GM18951 (cell line): ENCODE results near the gene SMAD3.
A peak's percentile ranks its signal among the peaks of the same experiment; 100 is the strongest.

Source experiments
- POLR2A ChIP-seq: IDR thresholded peaks from 4 replicates; pipeline ENCODE4 v1.6.1; 2011; ENCODE audit warnings: mild to moderate bottlenecking; ENCODE audit not compliant: insufficient read length, insufficient read depth; ENCODE audit errors: extremely low read depth
- in situ Hi-C: fragments of 300-500 bp; cut with MboI; formaldehyde crosslinking; loops from one replicate; pipeline ENCODE4 v1.12.0; 2022; ENCODE audit warnings: low sequenced_read_pairs, mixed read lengths, inconsistent platforms; ENCODE audit not compliant: unreplicated experiment

SMAD3 gene

GRCh38 chr15:67061811-67062368, 3.5 kb upstream of the SMAD3 start:
- in situ Hi-C loops: no loop called here
- TF ChIP-seq POLR2A: no peak

DNA sequence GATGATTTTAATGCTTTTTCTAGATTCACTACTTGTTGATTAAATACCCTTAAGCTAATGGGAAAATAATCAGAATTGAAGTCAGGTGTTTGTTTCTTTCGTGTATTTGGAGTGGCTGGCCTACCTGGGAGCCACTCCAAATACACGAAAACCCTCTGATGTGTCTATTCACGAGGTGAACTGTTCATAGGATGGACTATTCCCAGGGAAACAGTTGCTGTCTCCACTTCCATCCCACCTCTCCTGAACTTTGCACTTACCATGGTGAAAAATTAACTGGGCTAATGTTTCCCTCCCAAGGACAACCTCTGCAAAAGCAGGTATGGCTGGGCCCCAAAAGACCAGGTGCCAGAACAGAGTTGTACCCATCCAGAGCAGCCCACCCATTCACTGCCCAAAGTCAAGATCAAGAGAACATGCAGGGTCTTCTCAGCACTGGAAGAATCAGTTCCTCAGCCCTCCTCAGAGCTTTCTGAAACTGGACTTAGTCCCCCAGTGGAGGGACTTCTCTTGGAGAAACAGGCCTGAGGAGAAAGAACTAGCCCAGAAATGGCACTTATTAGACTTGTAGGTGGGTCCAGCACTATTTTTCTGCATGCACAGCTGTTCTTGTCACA, 2.9 kb upstream of the SMAD3 start:
- in situ Hi-C loops: no loop called here

GRCh38 chr15:67063689-67064606, 1.5 kb upstream of the SMAD3 start:
- TF ChIP-seq POLR2A: no peak
- in situ Hi-C loops: no loop called here

More for the DNA sequence above, 2.9 kb upstream of the SMAD3 start:
- TF ChIP-seq POLR2A: no peak

- no peak for TF ChIP-seq POLR2A
- in situ Hi-C loops: no loop called here
Measured at GRCh38 chr15:67064607-67065530, 533 bp upstream of the SMAD3 start.

DNA sequence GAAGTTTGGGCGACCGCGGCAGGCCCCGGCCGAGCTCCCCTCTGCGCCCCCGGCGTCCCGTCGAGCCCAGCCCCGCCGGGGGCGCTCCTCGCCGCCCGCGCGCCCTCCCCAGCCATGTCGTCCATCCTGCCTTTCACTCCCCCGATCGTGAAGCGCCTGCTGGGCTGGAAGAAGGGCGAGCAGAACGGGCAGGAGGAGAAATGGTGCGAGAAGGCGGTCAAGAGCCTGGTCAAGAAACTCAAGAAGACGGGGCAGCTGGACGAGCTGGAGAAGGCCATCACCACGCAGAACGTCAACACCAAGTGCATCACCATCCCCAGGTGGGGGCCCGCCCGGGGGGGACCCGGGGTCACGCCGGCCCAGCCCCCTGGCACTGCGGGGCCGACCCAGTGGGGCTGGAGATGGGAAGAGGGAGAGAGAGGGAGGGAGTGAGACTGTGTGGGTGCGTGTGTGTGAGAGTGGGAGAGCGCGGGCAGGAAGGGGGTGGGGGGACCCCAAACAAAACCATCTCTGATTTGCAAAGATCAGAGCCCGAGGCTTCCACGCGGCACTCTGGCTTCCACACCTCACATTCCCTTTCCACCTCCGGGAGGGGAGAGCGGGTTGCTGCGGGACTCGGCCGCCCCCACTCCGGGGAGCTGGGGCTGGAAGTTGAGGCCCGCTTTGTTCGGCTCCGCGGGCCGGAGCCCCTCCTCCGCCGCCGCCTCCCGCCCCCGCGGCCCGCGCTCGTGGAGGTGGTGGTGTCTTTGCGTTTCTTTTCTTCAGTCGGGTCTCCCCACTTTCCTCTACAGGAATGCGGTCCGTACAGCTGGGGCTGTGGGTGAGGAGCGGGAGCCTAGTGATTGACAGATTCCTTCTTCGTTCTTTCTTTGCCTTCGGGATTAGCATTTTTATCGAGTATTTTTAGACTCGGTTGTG, 898 bp downstream of the SMAD3 start:
- TF ChIP-seq POLR2A: no peak
- in situ Hi-C loops: no loop called here

DNA sequence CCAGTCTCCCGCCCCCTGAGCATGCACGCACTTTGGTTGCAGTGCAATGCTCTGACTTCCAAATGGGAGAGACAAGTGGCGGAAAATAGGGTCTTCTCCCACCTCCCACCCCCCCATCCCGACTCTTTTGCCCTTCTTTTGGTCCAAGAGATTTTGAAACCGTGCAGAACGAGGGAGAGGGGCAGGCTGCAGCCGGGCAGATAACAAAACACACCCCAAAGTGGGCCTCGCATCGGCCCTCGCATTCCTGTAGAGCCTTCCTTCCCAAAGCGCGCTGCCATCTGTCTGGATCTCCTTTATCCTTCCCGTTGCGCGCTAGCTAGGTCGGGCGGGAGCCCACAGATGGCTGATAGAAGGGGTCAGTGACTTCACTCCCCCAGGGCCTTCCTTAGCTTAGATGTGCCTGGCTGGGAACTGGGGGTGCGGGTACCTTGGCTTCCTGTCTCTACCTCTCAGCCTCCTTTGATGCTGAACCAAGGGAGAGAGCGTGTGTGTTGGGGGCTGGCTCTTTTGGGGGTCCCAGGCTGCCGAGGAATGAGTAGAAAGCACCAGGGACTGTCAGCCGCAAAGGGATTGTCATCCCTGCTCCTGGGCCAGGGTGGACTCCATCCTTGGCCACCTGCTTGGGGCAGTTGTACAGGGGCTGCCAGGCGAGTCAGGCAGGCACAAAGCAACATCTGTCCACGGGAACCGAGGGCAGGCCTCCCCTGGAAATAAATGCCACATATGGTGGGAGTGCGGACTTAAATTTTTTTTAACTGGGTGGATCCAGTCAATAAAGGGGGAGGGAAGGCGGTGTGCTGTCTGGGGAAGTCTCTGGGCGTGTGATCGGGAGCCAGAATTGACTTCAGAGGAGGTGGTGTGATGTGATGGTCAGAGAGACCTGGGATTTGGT, 1.8 kb downstream of the SMAD3 start:
- in situ Hi-C loops: no loop called here
- peak; percentile 22 for TF ChIP-seq POLR2A

DNA sequence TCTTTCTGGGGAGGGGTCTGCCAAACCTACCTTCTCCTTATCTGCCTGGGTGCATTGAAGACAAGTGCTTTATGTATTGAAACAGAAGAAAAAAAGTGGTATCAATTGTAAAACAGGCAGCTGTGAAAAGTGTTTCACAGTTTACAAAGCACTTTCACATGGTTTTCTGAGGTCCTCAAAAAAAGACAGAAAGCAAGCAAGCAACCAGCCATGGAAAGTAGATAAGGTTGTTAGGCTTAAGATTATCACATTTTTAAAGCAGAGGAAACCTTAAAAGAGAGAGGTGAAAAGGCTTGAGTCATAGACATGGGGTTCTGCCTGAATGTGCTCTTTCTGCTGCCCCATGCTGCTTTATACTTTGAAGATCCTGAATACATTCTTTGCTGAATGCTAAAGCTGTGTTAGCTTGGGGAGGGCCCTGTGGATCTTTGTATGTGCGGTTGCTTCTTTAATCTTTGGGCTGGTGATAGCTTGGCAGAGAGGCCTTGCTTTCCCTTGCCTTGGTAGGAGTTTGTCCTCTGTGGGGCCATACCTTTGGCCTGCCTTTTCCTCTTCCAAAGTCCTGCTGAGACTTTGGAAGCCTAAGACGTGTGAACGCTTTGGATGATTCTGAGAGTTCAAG, 2.6 kb downstream of the SMAD3 start:
- in situ Hi-C loops: no loop called here
- TF ChIP-seq POLR2A: no peak

DNA sequence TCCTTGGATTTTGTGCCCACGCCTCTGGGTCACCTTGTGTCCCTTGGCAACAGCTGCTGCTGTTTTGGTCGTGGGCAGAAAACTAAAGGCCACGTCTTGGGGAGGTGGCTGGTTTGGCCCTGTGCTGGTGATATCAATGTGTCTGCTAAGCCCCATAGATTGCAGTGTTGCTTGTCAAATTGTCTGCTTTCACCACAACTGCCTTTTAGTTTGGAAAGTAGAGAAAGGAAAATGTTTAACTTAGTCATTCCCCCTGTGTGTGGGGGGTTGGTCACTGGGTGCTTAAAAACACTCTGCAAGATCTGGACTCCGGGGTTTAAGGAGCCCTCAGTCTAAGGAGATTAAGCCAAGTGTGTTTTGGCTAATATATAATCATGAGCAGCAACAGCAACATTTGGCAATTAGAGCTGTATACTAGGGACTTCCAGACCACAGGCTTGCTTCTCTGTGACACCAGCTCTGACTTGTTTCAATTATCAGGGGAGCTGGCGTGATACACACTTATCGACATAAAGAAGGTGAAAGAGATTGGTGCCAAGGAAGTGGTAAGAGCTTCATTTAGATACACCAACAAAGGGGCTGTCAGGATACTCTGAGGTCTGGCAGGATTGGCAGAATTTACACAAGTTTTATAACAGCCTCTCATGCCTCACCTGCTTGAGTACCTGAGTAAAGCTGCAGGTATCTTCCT, 3.5 kb downstream of the SMAD3 start:
- no peak for TF ChIP-seq POLR2A
- in situ Hi-C loops: no loop called here

GRCh38 chr15:67070150-67070549, 4.7 kb downstream of the SMAD3 start:
- in situ Hi-C loops: no loop called here
- no peak for TF ChIP-seq POLR2A
